ENCODE measurements around the gene SLC13A3. TPM values are rescaled to one million over a fixed set of nuclear protein-coding genes. Genes with fewer than 3 reads are reported as not detected.
A peak's percentile ranks its signal among the peaks of the same experiment; 100 is the strongest.

SLC13A3 gene
- total RNA-seq, 1 donor from 2014 or later: 1.6 TPM

DNA sequence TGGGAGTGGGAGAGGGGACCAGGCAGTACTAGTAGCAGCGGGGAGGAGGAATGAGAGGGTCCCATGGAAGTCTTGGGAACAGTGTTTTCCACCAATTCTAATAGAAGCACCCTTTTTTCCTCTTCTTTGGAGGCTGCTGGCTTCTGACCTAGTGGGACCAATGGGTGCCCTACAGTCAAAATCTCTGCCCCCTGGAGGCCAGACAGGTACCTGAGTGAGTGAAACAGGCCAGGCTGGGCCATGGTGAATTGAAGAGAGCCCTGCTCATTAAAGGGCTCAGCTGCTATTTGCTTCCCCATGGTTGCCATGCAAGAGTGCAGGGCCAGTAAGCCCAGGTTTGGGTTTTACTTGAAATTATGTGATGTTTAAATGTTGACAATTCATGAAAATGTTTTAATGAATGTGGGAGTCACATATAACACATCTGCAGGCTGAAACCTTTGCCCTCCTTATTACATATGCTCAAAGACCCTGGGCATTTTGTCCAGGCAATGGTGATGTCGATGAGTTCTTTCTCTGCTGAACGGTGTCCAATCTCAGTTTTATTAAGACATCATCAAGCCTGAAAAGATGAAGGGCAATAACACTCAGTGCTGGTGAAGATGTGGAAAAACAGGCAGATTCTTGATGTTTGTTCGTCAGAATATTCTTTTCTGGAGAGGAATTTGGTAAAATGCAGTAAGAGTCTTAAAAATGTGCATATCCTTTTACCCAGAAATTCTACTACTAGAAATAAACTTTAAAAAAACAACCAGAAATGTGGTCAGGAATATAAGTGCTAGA lies 58.5 kb downstream of the SLC13A3 start:
- no peak for DNase-seq (ENCODE audit: low read depth)
- TF ChIP-seq, protein P1, sequence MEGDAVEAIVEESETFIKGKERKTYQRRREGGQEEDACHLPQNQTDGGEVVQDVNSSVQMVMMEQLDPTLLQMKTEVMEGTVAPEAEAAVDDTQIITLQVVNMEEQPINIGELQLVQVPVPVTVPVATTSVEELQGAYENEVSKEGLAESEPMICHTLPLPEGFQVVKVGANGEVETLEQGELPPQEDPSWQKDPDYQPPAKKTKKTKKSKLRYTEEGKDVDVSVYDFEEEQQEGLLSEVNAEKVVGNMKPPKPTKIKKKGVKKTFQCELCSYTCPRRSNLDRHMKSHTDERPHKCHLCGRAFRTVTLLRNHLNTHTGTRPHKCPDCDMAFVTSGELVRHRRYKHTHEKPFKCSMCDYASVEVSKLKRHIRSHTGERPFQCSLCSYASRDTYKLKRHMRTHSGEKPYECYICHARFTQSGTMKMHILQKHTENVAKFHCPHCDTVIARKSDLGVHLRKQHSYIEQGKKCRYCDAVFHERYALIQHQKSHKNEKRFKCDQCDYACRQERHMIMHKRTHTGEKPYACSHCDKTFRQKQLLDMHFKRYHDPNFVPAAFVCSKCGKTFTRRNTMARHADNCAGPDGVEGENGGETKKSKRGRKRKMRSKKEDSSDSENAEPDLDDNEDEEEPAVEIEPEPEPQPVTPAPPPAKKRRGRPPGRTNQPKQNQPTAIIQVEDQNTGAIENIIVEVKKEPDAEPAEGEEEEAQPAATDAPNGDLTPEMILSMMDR (conservative IDR thresholded peaks at IDR 0.05; ENCODE audit: low read depth, low read length): peak; percentile 27
- no peak overlapping the region for H3K4me3 ChIP-seq (ENCODE audit: low read depth, low read length)

DNA sequence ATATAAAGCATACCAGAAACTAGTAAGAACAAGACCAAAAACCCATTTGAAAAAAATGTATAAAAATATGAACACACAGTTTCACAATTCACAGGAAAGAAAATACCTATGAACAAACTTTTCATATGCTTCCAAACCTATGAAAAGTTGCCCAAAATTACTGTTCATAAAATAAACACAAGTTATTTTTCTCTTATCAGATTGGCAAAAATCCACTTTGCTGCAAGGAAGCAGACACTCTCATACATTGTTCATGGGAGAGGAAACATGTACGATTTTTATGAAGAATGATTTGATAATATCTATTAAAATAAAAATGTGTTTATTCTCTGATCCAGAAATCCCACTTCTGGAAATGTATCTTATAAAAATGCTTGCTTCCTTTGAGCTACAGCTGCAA lies 60.8 kb downstream of the SLC13A3 start:
- TF ChIP-seq, protein P1 (conservative IDR thresholded peaks at IDR 0.05; ENCODE audit: low read depth, low read length): no peak
- no peak for DNase-seq (ENCODE audit: low read depth)
- no peak overlapping the region for H3K4me3 ChIP-seq (ENCODE audit: low read depth, low read length)

- H3K4me3 ChIP-seq (ENCODE audit: low read depth, low read length): no peak overlapping the region
- TF ChIP-seq, protein P1 (conservative IDR thresholded peaks at IDR 0.05; ENCODE audit: low read depth, low read length): no peak
- no peak for DNase-seq (ENCODE audit: low read depth)
Measured at GRCh38 chr20:46588532-46589511, 62.4 kb downstream of the SLC13A3 start.

GRCh38 chr20:46587986-46588385 lies 63.3 kb downstream of the SLC13A3 start:
- TF ChIP-seq, protein P1 (conservative IDR thresholded peaks at IDR 0.05; ENCODE audit: low read depth, low read length): no peak
- H3K4me3 ChIP-seq (ENCODE audit: low read depth, low read length): no peak overlapping the region
- DNase-seq (ENCODE audit: low read depth): no peak

DNA sequence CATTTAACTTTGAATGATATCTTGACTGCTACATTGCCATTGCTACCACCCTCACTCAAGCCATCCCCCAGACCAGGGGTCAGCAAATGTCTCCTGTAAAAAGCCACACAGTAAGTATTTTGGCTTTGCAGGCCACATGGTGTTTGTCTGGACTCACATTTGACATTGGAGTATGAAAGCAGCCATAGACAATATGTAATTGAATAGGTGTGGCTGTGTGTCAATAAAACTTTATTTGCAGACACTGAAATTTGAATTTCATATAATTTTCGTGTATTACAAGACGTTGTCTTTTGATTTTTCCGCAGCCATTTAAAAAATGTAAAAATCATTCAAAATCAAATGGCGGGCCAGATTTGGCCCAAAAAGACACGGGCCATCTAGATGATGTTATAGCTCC lies 64.5 kb downstream of the SLC13A3 start:
- H3K4me3 ChIP-seq (ENCODE audit: low read depth, low read length): no peak overlapping the region
- TF ChIP-seq, protein P1 (conservative IDR thresholded peaks at IDR 0.05; ENCODE audit: low read depth, low read length): no peak

DNA sequence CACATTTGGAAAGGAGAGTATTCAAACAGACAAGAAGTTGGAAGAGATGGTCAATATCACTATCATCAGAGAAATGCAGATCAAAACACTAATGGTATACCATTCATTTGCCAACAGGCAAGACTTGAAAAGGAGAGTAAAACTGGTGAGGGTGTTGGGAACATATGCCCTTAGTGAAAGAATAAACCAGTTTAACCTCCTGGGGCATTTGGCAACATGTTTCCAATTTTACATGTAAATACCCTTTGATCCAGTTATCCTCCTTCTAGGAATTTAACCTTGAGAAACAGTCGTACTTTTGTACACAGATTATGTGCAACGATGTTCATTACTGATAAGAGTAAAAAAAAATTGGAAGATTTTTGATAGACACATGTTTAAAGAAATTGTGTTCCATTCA lies 66.8 kb downstream of the SLC13A3 start:
- TF ChIP-seq, protein P1 (conservative IDR thresholded peaks at IDR 0.05; ENCODE audit: low read depth, low read length): no peak
- H3K4me3 ChIP-seq (ENCODE audit: low read depth, low read length): no peak overlapping the region
- no peak for DNase-seq (ENCODE audit: low read depth)

More for the DNA sequence above, 64.5 kb downstream of the SLC13A3 start:
- DNase-seq (ENCODE audit: low read depth): no peak
